Thyroid gland (tissue), 4 donors: ENCODE data around the gene ADARB1.

Source experiments
- CTCF ChIP-seq, 6 experiments: fragments of 200-600 bp in 3 of 6; fragments of 450-650 bp in 3 of 6; sonication (generic) in 3 of 6; IDR thresholded peaks; one replicate each; pipeline ENCODE4 v1.5.1; 2016 to 2019; ENCODE audit warnings: antibody characterized with exemption in 6 of 6, mild to moderate bottlenecking in 2 of 6, inconsistent platforms in 1 of 6, moderate library complexity in 1 of 6
- POLR2A ChIP-seq, 2 donors: fragments of 450-650 bp; IDR thresholded peaks; one replicate each; pipeline ENCODE4 v1.6.1; 2017; ENCODE audit warnings: antibody characterized with exemption in 2 of 2, mild to moderate bottlenecking in 2 of 2, moderate library complexity in 1 of 2

DNA sequence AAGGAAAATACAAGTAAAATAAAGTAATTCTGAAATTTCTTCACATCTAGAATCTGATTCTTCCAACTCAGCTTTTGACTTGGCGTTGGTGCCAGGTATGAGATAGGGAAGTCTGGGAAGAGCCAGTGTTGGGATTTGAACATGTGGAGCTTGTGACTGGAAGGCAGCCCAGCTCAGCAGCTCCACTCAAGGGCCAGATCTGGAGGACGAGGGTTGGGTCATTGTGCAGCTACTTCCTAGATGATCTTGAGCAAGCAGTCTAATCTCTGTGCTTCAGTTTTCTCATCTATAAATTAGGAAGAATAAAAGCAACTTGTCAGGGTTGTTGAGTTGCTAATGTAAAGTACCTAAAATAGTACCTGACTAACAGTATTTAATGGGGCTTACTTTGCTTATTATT lies 5.0 kb downstream of the ADARB1 start:
- TF ChIP-seq CTCF (IDR thresholded peaks at IDR 0.05) (no peak), POLR2A (IDR thresholded peaks at IDR 0.05) (no peak)
